Measurements from ENCODE around the gene AUTS2.

Gene AUTS2

DNA sequence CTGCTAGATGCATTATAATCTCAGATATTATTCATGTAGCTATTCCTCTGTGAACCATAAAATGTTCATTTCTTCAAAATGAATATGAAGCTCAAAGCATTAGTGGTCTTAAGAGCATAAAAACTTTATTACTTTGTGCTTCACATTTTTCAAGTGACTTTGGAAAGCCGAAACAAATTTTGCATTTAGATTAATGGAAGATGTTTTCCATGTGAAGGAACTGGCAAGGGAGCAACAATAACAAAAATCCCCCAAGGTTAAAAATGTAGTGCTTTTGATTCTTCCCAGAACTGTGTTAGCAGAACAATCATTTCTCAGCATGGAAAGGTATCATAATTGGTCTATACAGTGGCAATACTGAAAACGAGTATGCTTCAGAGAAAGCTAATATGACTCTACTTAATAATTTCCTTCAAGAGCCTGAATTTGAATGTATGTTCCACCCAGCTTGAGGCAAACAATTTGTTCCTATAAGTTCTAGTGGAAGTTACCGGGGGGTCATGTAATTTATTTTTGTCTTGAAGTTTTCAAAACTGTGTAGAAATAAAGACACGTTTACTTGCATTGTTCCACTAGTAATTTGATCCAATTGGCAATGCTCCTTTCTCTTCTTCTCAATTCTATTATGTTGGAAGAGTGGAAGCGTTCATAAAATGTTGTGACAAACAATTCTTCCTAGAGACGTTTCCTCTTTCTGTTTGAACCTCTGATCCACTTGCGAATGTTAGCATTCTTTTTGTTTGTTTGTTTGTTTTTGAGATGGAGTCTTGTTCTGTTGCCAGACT is 665.4 kb downstream of the AUTS2 start:
- Mint-ChIP-seq H3K27ac (peak overlapping the region in 1 of 3 experiments; percentile 0), H3K9me3 (no peaks in the 10 kb centered on the region), H3K36me3 (ENCODE audit: low read depth) (no peaks in the 10 kb centered on the region), H3K27me3 (ENCODE audit: low read depth) (no peaks in the 10 kb centered on the region), H3K4me3 (no peak overlapping the region), H3K4me1 (peaks cover 23% of the 10 kb centered on the region)
- TF ChIP-seq, protein P1, sequence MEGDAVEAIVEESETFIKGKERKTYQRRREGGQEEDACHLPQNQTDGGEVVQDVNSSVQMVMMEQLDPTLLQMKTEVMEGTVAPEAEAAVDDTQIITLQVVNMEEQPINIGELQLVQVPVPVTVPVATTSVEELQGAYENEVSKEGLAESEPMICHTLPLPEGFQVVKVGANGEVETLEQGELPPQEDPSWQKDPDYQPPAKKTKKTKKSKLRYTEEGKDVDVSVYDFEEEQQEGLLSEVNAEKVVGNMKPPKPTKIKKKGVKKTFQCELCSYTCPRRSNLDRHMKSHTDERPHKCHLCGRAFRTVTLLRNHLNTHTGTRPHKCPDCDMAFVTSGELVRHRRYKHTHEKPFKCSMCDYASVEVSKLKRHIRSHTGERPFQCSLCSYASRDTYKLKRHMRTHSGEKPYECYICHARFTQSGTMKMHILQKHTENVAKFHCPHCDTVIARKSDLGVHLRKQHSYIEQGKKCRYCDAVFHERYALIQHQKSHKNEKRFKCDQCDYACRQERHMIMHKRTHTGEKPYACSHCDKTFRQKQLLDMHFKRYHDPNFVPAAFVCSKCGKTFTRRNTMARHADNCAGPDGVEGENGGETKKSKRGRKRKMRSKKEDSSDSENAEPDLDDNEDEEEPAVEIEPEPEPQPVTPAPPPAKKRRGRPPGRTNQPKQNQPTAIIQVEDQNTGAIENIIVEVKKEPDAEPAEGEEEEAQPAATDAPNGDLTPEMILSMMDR (IDR thresholded peaks at IDR 0.05; ENCODE audit: unreplicated experiment in 3 of 3): no peak

DNA sequence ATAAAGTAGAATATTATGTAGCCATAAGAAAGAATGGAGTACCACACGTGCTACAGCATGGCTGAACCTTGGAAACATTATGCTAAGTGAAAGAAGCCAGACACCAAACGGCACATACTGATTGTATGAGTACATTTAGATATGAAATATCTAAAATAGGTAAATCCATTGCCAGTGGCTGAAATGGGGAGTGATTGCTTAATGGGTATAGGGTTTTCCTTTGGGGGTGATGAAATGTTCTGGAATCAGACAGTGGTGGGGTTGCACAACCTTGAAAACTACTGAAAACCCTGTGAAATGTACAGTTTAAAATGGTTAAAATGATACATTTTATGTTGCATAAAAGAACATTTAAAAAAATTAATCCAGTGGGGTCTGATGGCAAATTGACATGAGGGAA is 667.9 kb downstream of the AUTS2 start:
- peaks cover 14% of the 10 kb centered on the region for H3K4me1 Mint-ChIP-seq
- H3K9me3 Mint-ChIP-seq: no peaks in the 10 kb centered on the region
- TF ChIP-seq, protein P1 (IDR thresholded peaks at IDR 0.05; ENCODE audit: unreplicated experiment in 3 of 3): no peak
- no peak overlapping the region for H3K27ac Mint-ChIP-seq
- H3K27me3 Mint-ChIP-seq (ENCODE audit: low read depth): no peaks in the 10 kb centered on the region
- H3K36me3 Mint-ChIP-seq (ENCODE audit: low read depth): no peaks in the 10 kb centered on the region
- H3K4me3 Mint-ChIP-seq: no peak overlapping the region

DNA sequence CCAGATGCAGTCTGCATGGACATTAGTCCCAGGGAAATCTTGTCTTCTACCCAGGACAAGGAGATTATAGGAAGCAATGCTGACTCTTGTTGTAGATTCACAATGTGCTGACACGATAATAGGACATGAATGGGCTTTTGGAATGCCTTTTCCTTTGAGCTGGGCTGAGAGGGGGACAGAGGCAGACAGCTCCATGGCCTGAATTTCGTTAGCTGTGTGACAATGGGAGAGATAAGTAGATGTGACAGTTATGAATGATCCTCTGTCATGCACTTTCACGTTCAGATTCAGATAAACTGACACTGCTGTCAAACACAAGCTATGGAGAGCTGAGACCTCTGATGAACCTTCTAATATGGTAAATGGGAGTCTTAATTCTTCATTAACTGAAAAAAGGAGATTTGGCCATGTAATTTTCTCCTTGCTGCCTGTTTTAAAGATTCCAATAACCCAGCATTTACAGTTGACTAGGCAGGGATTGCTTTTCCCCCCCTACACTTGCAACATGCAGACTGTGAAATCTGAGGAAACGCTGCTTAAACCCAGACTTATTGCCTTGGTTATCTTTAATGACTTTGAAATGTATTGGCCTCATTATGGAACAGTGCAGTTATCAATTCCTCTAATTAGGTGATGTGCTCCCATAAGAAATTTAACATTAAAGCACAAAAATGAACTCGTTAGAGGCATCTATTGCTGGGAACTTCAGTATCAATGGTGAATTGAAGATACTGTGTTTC is 669.3 kb downstream of the AUTS2 start:
- H3K4me1 Mint-ChIP-seq: peaks cover 20% of the 10 kb centered on the region
- H3K27ac Mint-ChIP-seq: no peak overlapping the region
- H3K4me3 Mint-ChIP-seq: no peak overlapping the region
- H3K27me3 Mint-ChIP-seq (ENCODE audit: low read depth): no peaks in the 10 kb centered on the region
- TF ChIP-seq, protein P1 (IDR thresholded peaks at IDR 0.05; ENCODE audit: unreplicated experiment in 3 of 3): no peak
- no peaks in the 10 kb centered on the region for H3K9me3 Mint-ChIP-seq
- no peaks in the 10 kb centered on the region for H3K36me3 Mint-ChIP-seq (ENCODE audit: low read depth)

DNA sequence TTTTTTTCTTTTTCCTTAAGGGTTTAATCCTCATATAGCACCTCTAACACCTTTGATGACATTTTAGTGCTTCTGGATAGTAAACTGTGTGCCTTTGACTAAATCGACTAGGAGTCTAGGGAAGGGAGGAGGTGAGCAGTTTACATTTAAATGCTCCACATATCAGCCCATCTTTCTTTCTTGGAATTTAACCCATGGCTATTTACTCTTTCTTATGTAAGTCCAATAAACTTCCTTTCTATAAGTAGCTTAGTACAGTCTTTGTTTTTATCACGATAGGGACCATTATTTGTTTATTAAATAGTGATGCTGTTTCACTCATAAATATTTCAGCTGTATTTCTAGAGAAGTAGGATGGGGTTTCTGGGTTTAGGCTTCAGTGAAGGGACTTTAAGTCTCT is 669.9 kb downstream of the AUTS2 start:
- H3K27me3 Mint-ChIP-seq (ENCODE audit: low read depth): no peaks in the 10 kb centered on the region
- no peaks in the 10 kb centered on the region for H3K9me3 Mint-ChIP-seq
- H3K36me3 Mint-ChIP-seq (ENCODE audit: low read depth): no peaks in the 10 kb centered on the region
- TF ChIP-seq, protein P1 (IDR thresholded peaks at IDR 0.05; ENCODE audit: unreplicated experiment in 3 of 3): no peak
- no peak overlapping the region for H3K4me3 Mint-ChIP-seq
- peaks cover 20% of the 10 kb centered on the region for H3K4me1 Mint-ChIP-seq
- H3K27ac Mint-ChIP-seq: no peak overlapping the region

DNA sequence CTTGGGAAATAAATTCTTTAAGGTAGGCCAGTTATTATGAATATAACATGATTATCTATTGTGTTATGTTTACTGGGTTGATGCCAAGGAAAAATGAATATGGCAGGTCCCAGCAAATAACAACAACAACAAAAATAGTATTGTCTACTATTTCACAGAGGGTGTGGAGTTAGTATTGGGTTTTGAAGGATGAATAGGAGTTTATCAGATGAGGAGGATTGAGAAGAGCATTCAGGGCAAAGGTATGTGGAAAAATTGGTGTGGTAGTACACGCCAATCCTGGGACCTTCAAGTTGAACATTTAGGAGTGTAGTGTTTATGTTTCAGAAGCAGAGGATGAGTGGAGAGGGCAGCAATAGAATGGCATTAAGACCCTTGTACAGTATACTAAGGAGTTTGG is 671.9 kb downstream of the AUTS2 start:
- no peaks in the 10 kb centered on the region for H3K27me3 Mint-ChIP-seq (ENCODE audit: low read depth)
- no peak overlapping the region for H3K27ac Mint-ChIP-seq
- H3K9me3 Mint-ChIP-seq: no peaks in the 10 kb centered on the region
- H3K4me3 Mint-ChIP-seq: no peak overlapping the region
- H3K4me1 Mint-ChIP-seq: peaks cover 13% of the 10 kb centered on the region
- TF ChIP-seq, protein P1 (IDR thresholded peaks at IDR 0.05; ENCODE audit: unreplicated experiment in 3 of 3): no peak
- H3K36me3 Mint-ChIP-seq (ENCODE audit: low read depth): no peaks in the 10 kb centered on the region
